Nephron progenitor cell (in vitro differentiated cells): ENCODE data around the gene UGT1A6.

Experiments used
- DNase-seq: peaks from one replicate; pipeline ENCODE4 v3.0.0; 2021
- H3K27ac Mint-ChIP-seq: 2 replicates; pipeline ENCODE4 v1.8.0; 2021; ENCODE audit warnings: mild to moderate bottlenecking, moderate library complexity, mixed read lengths
- H3K27me3 Mint-ChIP-seq: 2 replicates; pipeline ENCODE4 v1.8.0; 2021; ENCODE audit warnings: mild to moderate bottlenecking, low read depth, mixed read lengths; ENCODE audit not compliant: poor library complexity
- H3K36me3 Mint-ChIP-seq: 2 replicates; pipeline ENCODE4 v1.8.0; 2021; ENCODE audit warnings: low read depth, mixed read lengths
- H3K4me1 Mint-ChIP-seq: 2 replicates; pipeline ENCODE4 v1.8.0; 2021; ENCODE audit warnings: mixed read lengths
- H3K4me3 Mint-ChIP-seq: 2 replicates; pipeline ENCODE4 v1.8.0; 2021; ENCODE audit warnings: mild to moderate bottlenecking, moderate library complexity, mixed read lengths
- H3K9me3 Mint-ChIP-seq: 2 replicates; pipeline ENCODE4 v1.8.0; 2021; ENCODE audit warnings: mild to moderate bottlenecking, moderate library complexity, mixed read lengths
- CTCF ChIP-seq: fragments of 200-600 bp; sonication (generic); IDR thresholded peaks from 2 replicates; pipeline ENCODE4 v1.5.0; 2021; ENCODE audit warnings: antibody characterized with exemption

Gene UGT1A6

GRCh38 chr2:233671290-233672161 is 21.2 kb upstream of the UGT1A6 start, which contains the start of gene UGT1A9:
TSS of gene UGT1A9 (plus strand) at chr2:233671898. CDS start at chr2:233671935, 37 bp downstream.
- H3K4me3 Mint-ChIP-seq = no peak within 1 kb of the TSS
- TF ChIP-seq CTCF = no peak
- no peak for DNase-seq
- H3K36me3 Mint-ChIP-seq = no peaks in the 10 kb centered on the region
- H3K4me1 Mint-ChIP-seq = peaks cover 9% of the 10 kb centered on the region
- peaks cover 14% of the 10 kb centered on the region for H3K9me3 Mint-ChIP-seq
- peaks cover 16% of the 10 kb centered on the region for H3K27me3 Mint-ChIP-seq
- H3K27ac Mint-ChIP-seq = no peak within 1 kb of the TSS

DNA sequence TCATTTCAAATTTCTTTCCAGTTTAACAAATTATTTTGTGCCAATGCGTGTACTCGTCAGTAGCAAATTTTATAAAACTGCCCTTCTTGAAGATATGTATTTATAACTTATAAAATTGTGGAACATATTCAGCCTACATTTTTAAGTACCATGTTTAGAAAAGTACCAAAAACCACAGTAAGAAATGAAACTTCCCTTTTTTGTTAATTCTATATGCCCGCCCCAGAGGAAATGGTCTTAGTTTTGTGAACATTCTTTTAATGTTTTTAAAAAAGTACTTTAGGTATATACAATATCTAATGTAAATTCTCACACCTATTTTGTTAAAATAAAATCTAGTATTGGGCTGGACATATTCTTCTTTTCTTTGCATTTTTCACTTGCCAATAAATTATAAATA is 19.8 kb upstream of the UGT1A6 start:
- peaks cover 9% of the 10 kb centered on the region for H3K4me1 Mint-ChIP-seq
- no peak for DNase-seq
- H3K4me3 Mint-ChIP-seq = no peak overlapping the region
- H3K27me3 Mint-ChIP-seq = peaks cover 16% of the 10 kb centered on the region
- H3K9me3 Mint-ChIP-seq = peaks cover 14% of the 10 kb centered on the region
- no peak for TF ChIP-seq CTCF
- H3K27ac Mint-ChIP-seq = no peak overlapping the region
- H3K36me3 Mint-ChIP-seq = no peaks in the 10 kb centered on the region

DNA sequence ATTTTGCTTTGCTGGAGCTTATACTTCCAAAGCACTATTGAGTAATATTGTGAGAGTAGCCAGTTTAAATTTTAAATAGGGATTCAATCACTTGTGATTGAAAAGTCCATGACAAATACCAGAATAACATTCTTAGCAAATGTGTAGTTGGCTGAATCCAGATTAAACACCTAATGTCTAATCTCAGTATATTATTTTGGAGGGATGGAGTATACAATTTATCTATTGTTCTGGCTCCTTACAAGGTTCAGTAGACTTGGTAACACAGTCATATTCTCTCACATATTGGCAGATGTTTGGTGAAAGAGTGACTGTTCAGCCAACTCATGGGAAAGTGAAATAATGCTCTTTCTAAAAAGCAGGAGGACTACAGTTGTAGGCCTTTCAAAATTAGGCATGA is 18.8 kb upstream of the UGT1A6 start:
- H3K9me3 Mint-ChIP-seq = peaks cover 5% of the 10 kb centered on the region
- no peak for DNase-seq
- TF ChIP-seq CTCF = no peak
- H3K27me3 Mint-ChIP-seq = peaks cover 16% of the 10 kb centered on the region
- no peak overlapping the region for H3K27ac Mint-ChIP-seq
- H3K4me1 Mint-ChIP-seq = peaks cover 9% of the 10 kb centered on the region
- H3K36me3 Mint-ChIP-seq = no peaks in the 10 kb centered on the region
- H3K4me3 Mint-ChIP-seq = no peak overlapping the region

DNA sequence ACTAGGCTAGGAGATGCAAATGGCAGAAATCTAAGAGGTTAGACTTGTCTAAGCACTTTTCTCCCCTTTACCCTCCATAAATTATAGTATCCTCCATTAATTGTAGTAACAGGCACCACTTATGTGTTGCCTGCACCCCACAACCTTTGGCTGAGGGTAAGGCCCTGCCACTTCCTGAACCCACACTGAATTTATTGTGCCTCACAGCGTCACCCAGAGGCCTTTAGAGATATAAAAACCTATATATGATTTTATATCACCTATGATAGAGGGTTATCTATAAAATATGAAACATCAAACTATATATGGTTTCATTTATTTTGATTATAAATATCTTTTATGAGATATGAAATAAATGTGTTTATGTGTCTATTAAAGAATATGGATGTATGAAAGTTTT is 18.4 kb upstream of the UGT1A6 start:
- Mint-ChIP-seq H3K4me3 (no peak overlapping the region), H3K9me3 (peaks cover 5% of the 10 kb centered on the region), H3K4me1 (peaks cover 9% of the 10 kb centered on the region), H3K27ac (no peak overlapping the region), H3K36me3 (no peaks in the 10 kb centered on the region), H3K27me3 (peaks cover 16% of the 10 kb centered on the region)
- TF ChIP-seq CTCF = no peak
- no peak for DNase-seq

DNA sequence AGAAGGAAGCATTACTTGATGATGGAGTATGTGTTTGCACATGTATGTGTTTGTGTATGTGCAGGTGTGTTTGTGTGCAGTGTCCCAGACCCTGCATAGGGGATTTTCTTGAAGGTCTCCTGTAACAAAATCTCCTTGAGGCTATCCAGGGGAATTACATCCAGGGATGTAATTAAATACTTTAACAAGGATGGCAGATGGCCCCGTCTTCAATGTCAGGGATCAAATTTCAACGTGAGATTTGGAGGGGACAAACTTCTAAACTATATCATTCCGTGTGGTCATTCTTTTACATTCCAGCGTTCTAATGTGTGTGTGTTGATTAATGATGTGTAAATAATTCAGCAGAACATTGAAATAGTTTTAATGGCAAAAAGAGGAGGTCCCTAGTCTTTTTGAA is 17.7 kb upstream of the UGT1A6 start:
- Mint-ChIP-seq H3K36me3 (no peaks in the 10 kb centered on the region), H3K4me3 (no peak overlapping the region), H3K9me3 (peaks cover 5% of the 10 kb centered on the region), H3K27me3 (peaks cover 20% of the 10 kb centered on the region), H3K4me1 (peaks cover 9% of the 10 kb centered on the region), H3K27ac (no peak overlapping the region)
- no peak for DNase-seq
- TF ChIP-seq CTCF = no peak

DNA sequence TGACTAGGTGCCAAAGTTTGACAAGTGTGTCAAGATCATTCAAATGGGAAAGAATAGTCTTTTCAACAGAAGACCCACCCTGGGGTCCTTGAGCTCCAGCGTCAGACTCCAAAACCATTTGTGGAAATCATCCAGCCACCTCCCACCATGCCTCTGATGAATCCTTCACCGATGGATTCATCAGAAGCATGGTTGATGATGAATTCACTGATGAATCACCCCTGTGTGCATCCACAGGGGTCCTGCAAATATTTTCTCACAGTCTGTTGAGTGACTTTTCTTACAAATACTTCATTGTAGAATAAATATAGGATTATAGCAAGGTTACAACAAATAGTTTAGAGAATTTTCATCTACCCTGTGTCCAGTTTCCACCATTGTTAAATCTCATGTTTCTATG is 16.6 kb upstream of the UGT1A6 start:
- no peaks in the 10 kb centered on the region for H3K36me3 Mint-ChIP-seq
- no peaks in the 10 kb centered on the region for H3K9me3 Mint-ChIP-seq
- TF ChIP-seq CTCF = no peak
- no peak overlapping the region for H3K27ac Mint-ChIP-seq
- H3K4me1 Mint-ChIP-seq = peaks cover 9% of the 10 kb centered on the region
- H3K27me3 Mint-ChIP-seq = peaks cover 20% of the 10 kb centered on the region
- DNase-seq = no peak
- no peak overlapping the region for H3K4me3 Mint-ChIP-seq
